Skin of body (tissue), 2 donors: Measurements from ENCODE around the gene TTC6. TPM values are rescaled to one million over a fixed set of nuclear protein-coding genes. Genes with fewer than 3 reads are reported as not detected.
"Not testable (repeated sequence)": the region's sequence is repeated elsewhere in the genome, so short reads cannot be mapped to it uniquely, and the experiment has no call there.

Experiments used
- DNase-seq: peaks from one replicate; lab custom pipeline; 2025; lab: John Stamatoyannopoulos, UW
- total RNA-seq: library from RNA; depleted of rRNA; stranded (reverse); fragments of >200 nt; gene quantifications from one replicate; pipeline ENCODE4 v1.2.3, GENCODE V29; 2014

Gene TTC6
- total RNA-seq = 0.10 TPM

GRCh38 chr14:37594971-37595808, at the start of gene TTC6, which contains the start of gene FOXA1:
TTC6 (plus strand) TSS chr14:37595629; CDS start chr14:37622065, 26,436 bp downstream.
FOXA1 (minus strand) TSS chr14:37595249; CDS start chr14:37594972, 277 bp downstream.
- no peak for DNase-seq

- peak; percentile 31 for DNase-seq
Observed at GRCh38 chr14:37546621-37547447, 48.6 kb upstream of the TTC6 start.

- DNase-seq = peak; percentile 64
Observed at GRCh38 chr14:37550511-37550910, 44.9 kb upstream of the TTC6 start.

GRCh38 chr14:37551119-37551518, 44.3 kb upstream of the TTC6 start:
- DNase-seq = no peak

GRCh38 chr14:37553935-37554550, 41.4 kb upstream of the TTC6 start:
- no peak for DNase-seq

- not testable (repeated sequence) for DNase-seq
Observed at GRCh38 chr14:37555596-37555995, 39.8 kb upstream of the TTC6 start.

GRCh38 chr14:37558740-37559139, 36.7 kb upstream of the TTC6 start:
- DNase-seq = no peak

- DNase-seq = no peak
Observed at GRCh38 chr14:37559386-37559785, 36.0 kb upstream of the TTC6 start.

- DNase-seq = no peak
Observed at GRCh38 chr14:37563189-37563588, 32.2 kb upstream of the TTC6 start.

GRCh38 chr14:37565550-37565949, 29.9 kb upstream of the TTC6 start:
- no peak for DNase-seq

GRCh38 chr14:37566811-37567371, 28.5 kb upstream of the TTC6 start:
- no peak for DNase-seq

- no peak for DNase-seq
Observed at GRCh38 chr14:37569729-37570128, 25.7 kb upstream of the TTC6 start.

- DNase-seq = no peak
Observed at GRCh38 chr14:37571391-37571790, 24.0 kb upstream of the TTC6 start.

- DNase-seq = no peak
Observed at GRCh38 chr14:37573356-37573755, 22.1 kb upstream of the TTC6 start.

GRCh38 chr14:37579274-37579673, 16.2 kb upstream of the TTC6 start:
- no peak for DNase-seq

GRCh38 chr14:37580146-37580545, 15.3 kb upstream of the TTC6 start:
- DNase-seq = no peak

GRCh38 chr14:37583358-37584210, 11.8 kb upstream of the TTC6 start:
- DNase-seq = no peak

- DNase-seq = no peak
Observed at GRCh38 chr14:37584211-37585100, 11.0 kb upstream of the TTC6 start.

GRCh38 chr14:37585101-37585511, 10.3 kb upstream of the TTC6 start:
- no peak for DNase-seq
